NB4 (cell line): ENCODE measurements around the gene GLOD4.

Source experiments
- DNase-seq: peaks from one replicate; pipeline ENCODE4 v3.0.0; 2010; ENCODE audit warnings: low read depth
- H3K4me3 ChIP-seq: one replicate; pipeline ENCODE4 v1.5.1; 2011; ENCODE audit warnings: mild to moderate bottlenecking, low read depth, low read length, moderate library complexity
- MYC ChIP-seq: IDR thresholded peaks from 2 replicates; pipeline ENCODE4 v1.6.1; 2011; ENCODE audit warnings: low read depth, low read length
- POLR2A ChIP-seq: IDR thresholded peaks from 2 replicates; pipeline ENCODE4 v1.6.1; 2011; ENCODE audit warnings: mild to moderate bottlenecking; ENCODE audit not compliant: insufficient read length; ENCODE audit errors: extremely low read depth
- TF ChIP-seq, protein P1 (sequence below): IDR thresholded peaks from 2 replicates; pipeline ENCODE4 v1.6.1; 2011; ENCODE audit warnings: low read depth, low read length
- TF ChIP-seq, protein P2 (sequence below): IDR thresholded peaks from one replicate; pipeline ENCODE4 v1.5.1; 2012; ENCODE audit warnings: low read depth, low read length

The GLOD4 gene

DNA sequence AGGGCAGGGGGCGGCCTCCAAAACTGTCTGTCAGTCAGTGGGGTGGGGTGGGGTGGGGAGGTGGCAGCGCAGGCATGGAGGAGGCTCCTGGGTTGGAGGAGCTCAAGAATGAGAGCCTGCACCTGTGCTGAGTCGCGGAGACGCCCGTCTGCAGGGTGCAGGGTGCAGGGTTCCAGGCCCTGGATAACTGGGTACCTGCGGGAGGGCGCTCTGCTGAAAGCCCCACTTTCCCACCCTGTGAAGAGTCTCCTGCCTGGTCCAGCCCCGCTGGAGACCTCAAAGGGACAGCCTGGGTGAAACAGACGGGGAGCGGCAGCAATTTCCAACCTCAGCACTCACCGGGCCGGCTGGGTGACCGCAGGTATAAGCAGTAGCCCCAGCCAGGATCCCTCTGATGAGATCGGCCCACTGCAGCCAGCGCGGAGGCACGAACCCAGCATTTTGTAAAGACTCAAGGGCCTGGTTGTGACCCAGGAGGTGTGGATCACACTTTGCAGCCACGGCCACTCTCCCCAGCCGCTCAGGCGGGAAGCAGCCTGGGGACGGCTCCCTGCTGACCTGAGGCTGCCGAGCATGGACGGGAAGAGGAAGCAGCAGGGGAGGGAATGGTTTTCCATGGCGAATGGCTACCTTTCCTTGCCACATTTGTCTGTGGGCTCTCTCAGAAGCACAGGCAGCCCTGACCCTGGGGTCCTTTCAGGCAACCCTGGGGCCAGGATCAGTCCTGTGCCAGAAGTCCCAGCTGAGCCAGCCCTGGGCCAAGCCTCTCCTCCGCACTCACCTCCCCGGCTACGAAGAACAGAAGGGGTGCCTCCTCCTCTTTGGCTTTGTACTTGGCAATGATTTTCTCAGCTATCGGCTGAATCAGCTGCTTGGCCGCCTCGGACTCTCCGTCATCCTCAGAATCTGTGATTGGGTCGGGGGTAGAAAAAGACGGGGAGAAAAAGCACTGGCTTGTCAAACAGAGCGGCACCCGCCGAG, 21.1 kb upstream of the GLOD4 start:
- H3K4me3 ChIP-seq = no peak overlapping the region
- no peak for DNase-seq
- TF ChIP-seq, protein P1, sequence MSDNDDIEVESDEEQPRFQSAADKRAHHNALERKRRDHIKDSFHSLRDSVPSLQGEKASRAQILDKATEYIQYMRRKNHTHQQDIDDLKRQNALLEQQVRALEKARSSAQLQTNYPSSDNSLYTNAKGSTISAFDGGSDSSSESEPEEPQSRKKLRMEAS = no peak
- TF ChIP-seq, protein P2, sequence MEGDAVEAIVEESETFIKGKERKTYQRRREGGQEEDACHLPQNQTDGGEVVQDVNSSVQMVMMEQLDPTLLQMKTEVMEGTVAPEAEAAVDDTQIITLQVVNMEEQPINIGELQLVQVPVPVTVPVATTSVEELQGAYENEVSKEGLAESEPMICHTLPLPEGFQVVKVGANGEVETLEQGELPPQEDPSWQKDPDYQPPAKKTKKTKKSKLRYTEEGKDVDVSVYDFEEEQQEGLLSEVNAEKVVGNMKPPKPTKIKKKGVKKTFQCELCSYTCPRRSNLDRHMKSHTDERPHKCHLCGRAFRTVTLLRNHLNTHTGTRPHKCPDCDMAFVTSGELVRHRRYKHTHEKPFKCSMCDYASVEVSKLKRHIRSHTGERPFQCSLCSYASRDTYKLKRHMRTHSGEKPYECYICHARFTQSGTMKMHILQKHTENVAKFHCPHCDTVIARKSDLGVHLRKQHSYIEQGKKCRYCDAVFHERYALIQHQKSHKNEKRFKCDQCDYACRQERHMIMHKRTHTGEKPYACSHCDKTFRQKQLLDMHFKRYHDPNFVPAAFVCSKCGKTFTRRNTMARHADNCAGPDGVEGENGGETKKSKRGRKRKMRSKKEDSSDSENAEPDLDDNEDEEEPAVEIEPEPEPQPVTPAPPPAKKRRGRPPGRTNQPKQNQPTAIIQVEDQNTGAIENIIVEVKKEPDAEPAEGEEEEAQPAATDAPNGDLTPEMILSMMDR = no peak
- TF ChIP-seq POLR2A (no peak), MYC (no peak)

DNA sequence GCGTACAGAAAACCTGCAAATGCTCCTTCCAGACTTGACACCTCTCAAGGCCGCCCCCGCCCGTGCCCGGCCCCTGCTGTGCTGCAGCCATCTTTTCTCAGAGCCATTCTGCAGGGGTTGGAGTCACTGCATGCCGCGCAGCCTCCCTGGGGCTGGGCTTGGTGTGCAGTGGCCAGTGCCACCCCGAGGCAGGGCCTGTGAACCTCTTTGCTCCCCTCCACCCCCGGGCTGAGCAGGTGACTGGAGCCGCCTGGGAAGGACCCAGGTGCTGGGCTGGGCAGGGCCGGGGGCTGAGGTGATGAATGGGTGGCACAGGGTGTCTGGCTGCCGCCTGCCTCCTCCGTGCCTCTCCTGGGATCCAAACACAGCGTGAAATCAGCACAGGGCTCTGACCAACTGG, 20.4 kb upstream of the GLOD4 start:
- no peak overlapping the region for H3K4me3 ChIP-seq
- DNase-seq = no peak
- TF ChIP-seq, protein P2 = no peak
- TF ChIP-seq MYC = no peak

DNA sequence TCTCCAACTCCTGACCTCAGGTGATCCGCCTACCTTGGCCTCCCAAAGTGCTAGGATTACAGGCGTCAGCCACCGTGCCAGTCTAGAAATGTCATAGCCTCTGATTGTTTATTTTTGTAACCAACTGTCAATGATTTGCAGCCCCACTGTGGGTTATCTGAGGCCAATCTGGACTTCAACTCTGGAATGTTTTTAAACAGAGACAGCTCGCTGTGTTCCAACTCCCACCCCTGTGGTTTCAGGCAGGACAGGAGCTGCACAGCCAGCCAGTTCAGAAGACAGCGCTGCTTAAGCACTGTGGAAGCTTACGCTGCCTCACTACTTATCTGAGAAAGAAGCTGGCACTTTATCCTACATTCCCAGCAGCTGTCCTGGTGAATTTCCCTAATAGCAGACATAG, 19.6 kb upstream of the GLOD4 start:
- TF ChIP-seq MYC = no peak
- TF ChIP-seq, protein P2 = no peak
- no peak for TF ChIP-seq POLR2A
- TF ChIP-seq, protein P1 = no peak
- DNase-seq = no peak
- H3K4me3 ChIP-seq = no peak overlapping the region

DNA sequence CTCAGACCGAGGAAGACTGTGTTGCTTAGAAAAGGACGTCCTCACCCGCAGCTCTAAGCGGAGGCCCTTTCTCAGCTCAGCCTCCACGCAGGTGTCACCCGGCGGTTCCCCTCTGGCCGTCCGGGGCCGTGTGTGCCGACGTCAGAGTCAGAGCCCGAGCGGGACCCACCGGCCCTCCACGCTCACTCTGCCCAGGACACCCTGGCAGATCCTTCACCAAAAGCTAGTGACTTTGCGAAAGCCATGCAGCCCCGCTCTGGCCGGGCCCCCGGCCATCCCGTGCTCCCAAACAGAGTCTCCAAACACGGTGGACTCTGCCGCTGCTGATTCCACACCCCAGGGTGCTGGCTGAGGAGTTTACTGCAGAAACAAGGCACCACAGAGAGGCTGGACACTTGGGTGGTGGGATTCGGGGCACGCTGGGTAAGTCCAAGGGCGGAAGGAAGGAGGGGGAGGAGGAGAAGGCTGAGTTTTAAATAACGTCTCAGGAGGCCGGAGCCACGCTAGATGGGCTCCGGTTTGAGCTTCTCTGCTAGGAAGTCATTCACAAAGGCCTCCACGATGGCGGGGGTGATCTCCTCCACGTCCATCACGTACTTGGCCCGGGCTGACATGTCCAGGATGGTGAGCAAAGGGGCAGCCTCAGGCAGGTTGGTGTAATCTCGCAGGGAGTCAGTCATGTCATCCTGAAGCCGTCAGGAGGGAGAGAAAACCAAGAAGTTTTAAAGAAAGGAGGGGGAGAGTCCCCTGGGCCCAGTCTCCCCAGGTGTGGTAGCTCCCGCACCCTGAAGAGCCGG, 18.6 kb upstream of the GLOD4 start:
- TF ChIP-seq MYC (no peak), POLR2A (no peak)
- TF ChIP-seq, protein P1 = no peak
- TF ChIP-seq, protein P2 = no peak
- DNase-seq = no peak
- H3K4me3 ChIP-seq = no peak overlapping the region

DNA sequence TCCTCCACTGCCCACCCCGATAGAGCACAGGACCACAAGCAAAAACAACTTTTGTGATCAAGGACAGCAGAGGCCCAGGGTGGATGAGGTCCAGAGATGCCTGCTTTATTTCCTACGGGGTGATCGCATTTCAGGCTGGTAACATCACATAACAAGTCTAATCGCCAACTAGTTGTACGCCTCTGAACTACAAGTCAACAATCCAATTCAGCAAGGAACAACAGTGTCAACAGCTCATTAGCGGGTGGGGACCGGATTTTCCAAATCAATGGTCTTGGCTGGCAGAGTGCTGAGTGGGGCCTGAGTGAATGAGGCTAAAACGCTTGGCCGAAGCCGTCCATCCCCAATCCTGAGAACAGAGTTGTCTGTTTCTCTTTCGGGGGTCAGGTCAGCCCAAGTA, 17.2 kb upstream of the GLOD4 start:
- no peak for DNase-seq
- TF ChIP-seq POLR2A = no peak
- TF ChIP-seq MYC = no peak
- TF ChIP-seq, protein P1 = no peak
- TF ChIP-seq, protein P2 = no peak
- H3K4me3 ChIP-seq = no peak overlapping the region
